ENCODE measurements around the gene TTC31. TPM values are rescaled to one million over a fixed set of nuclear protein-coding genes. Genes with fewer than 3 reads are reported as not detected.

The TTC31 gene
- total RNA-seq = 26.1 to 27.3 TPM (median 26.1 TPM) in 3 replicates

DNA sequence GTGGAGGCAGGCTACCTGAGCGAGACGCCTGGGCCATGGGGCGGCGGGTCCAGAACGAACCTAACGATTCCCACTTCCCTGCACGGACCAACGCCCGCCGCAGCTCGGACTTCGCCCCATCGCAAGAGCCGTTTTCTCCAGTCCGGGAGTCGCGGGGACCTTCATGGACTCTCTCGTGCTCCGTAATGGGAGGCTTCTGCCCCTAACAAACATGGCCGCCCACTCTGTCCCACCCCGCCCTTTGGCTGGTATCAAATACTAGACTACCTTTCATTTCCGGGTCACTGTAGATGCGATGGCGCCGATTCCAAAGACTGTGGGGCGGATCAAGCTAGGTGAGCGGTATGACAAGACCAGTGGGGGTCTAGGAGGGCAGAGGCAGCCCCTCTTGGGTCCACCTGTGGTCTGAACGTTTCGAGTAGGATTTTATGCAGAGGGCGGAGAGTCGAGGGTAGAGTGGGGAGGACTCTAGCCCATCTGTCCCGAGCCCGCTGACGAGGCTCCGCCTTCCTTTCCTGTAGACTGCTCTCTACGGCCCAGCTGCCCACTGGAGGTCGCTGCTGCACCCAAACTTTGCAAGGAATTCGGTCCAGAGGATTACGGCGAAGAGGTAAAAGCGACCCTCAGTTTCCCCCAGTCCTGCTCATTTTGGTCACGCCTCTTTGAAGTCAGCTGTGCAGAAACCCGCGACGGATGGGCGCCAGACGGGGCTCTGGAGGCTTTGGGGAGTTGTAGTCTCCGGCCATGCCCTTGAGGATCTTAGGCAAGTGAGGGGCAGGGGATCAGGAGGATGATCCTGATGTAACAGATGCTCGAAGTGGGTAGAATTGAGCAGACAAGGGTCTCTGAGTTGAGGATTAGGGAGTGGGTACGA, at the start of gene TTC31, which contains the start of gene CCDC142:
Gene TTC31, plus strand, starts transcription at position 281 of the 874 bp plus-strand sequence. Its CDS starts 15 bp downstream, at position 296.
Gene CCDC142, minus strand, starts transcription at position 198 of the 874 bp plus-strand sequence. Its CDS starts 161 bp downstream, at position 37.
- H3K4me1 Mint-ChIP-seq = peaks cover 18% of the 10 kb centered on the region
- DNase-seq (ENCODE audit: low spot score in 2 of 2, unreplicated experiment in 2 of 2) = peak; percentile 75 to 93
- no peaks in the 10 kb centered on the region for H3K27me3 Mint-ChIP-seq (ENCODE audit: low read depth)
- H3K36me3 Mint-ChIP-seq = peaks cover 4% of the 10 kb centered on the region
- TF ChIP-seq, protein P1, sequence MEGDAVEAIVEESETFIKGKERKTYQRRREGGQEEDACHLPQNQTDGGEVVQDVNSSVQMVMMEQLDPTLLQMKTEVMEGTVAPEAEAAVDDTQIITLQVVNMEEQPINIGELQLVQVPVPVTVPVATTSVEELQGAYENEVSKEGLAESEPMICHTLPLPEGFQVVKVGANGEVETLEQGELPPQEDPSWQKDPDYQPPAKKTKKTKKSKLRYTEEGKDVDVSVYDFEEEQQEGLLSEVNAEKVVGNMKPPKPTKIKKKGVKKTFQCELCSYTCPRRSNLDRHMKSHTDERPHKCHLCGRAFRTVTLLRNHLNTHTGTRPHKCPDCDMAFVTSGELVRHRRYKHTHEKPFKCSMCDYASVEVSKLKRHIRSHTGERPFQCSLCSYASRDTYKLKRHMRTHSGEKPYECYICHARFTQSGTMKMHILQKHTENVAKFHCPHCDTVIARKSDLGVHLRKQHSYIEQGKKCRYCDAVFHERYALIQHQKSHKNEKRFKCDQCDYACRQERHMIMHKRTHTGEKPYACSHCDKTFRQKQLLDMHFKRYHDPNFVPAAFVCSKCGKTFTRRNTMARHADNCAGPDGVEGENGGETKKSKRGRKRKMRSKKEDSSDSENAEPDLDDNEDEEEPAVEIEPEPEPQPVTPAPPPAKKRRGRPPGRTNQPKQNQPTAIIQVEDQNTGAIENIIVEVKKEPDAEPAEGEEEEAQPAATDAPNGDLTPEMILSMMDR (IDR thresholded peaks at IDR 0.05; ENCODE audit: unreplicated experiment) = peak; percentile 67
- H3K27ac Mint-ChIP-seq = peak within 1 kb of the TSS; percentile 99
- H3K9me3 Mint-ChIP-seq = no peaks in the 10 kb centered on the region
- peak within 1 kb of the TSS; percentile 100 for H3K4me3 Mint-ChIP-seq

DNA sequence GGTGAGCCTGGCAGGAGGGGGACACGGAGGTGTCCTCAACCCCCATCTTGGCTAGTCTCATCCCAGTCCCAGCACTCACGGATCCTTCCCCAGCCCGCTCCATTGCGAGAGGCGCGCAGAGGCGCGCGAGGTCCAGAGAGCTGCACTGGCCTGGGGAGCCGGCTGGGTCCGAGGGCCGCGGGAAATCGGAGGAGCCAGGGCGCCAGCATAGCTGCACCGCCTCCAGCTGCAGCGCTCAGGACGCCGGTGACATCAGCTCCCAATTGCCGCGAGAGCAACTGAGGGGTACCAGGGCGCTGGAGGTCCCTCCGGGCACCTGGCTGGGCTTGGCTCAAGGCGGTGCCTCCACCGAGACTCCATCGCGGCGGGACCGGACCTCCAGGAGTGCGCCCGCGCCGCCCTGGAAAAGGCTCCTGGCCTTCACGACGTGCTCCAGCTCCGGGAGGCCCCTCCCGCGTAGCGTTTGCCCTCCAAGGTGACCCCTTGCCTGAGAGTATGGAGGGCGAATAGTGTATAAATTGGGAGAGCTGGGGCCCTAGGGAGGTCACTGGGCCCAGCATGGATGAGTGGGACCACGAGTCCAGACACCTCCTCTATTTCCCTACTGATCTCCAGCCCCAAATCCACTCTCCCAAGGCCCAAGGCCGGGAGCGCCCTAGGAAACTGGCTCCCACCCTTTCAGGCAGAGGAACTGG, 46.6 kb upstream of the TTC31 start:
- TF ChIP-seq, protein P1 (IDR thresholded peaks at IDR 0.05; ENCODE audit: unreplicated experiment) = no peak
- H3K9me3 Mint-ChIP-seq = no peaks in the 10 kb centered on the region
- H3K4me1 Mint-ChIP-seq = peaks cover 32% of the 10 kb centered on the region
- H3K27me3 Mint-ChIP-seq (ENCODE audit: low read depth) = no peaks in the 10 kb centered on the region
- H3K4me3 Mint-ChIP-seq = no peak overlapping the region
- no peak for DNase-seq (ENCODE audit: low spot score in 2 of 2, unreplicated experiment in 2 of 2)
- peaks cover 8% of the 10 kb centered on the region for H3K36me3 Mint-ChIP-seq
- H3K27ac Mint-ChIP-seq = no peak overlapping the region

GRCh38 chr2:74436848-74437695, 45.8 kb upstream of the TTC31 start:
- H3K9me3 Mint-ChIP-seq = no peaks in the 10 kb centered on the region
- H3K4me1 Mint-ChIP-seq = peaks cover 33% of the 10 kb centered on the region
- H3K27ac Mint-ChIP-seq = no peak overlapping the region
- H3K36me3 Mint-ChIP-seq = peaks cover 8% of the 10 kb centered on the region
- TF ChIP-seq, protein P1 (IDR thresholded peaks at IDR 0.05; ENCODE audit: unreplicated experiment) = no peak
- DNase-seq (ENCODE audit: low spot score in 2 of 2, unreplicated experiment in 2 of 2) = no peak
- no peaks in the 10 kb centered on the region for H3K27me3 Mint-ChIP-seq (ENCODE audit: low read depth)
- H3K4me3 Mint-ChIP-seq = no peak overlapping the region

GRCh38 chr2:74438248-74438647, 44.6 kb upstream of the TTC31 start:
- Mint-ChIP-seq H3K27me3 (ENCODE audit: low read depth) (no peaks in the 10 kb centered on the region), H3K27ac (peak overlapping the region; percentile 44), H3K4me3 (peak overlapping the region; percentile 93), H3K36me3 (peaks cover 2% of the 10 kb centered on the region), H3K9me3 (no peaks in the 10 kb centered on the region), H3K4me1 (peaks cover 37% of the 10 kb centered on the region)
- no peak for DNase-seq (ENCODE audit: low spot score in 2 of 2, unreplicated experiment in 2 of 2)
- TF ChIP-seq, protein P1 (IDR thresholded peaks at IDR 0.05; ENCODE audit: unreplicated experiment) = no peak

GRCh38 chr2:74439373-74439772, 43.5 kb upstream of the TTC31 start:
- Mint-ChIP-seq H3K27ac (peak overlapping the region; percentile 92), H3K27me3 (ENCODE audit: low read depth) (no peaks in the 10 kb centered on the region), H3K9me3 (no peaks in the 10 kb centered on the region), H3K4me1 (peaks cover 43% of the 10 kb centered on the region), H3K4me3 (peak overlapping the region; percentile 93), H3K36me3 (no peaks in the 10 kb centered on the region)
- no peak for DNase-seq (ENCODE audit: low spot score in 2 of 2, unreplicated experiment in 2 of 2)
- TF ChIP-seq, protein P1 (IDR thresholded peaks at IDR 0.05; ENCODE audit: unreplicated experiment) = no peak
